Measurements from ENCODE around the gene MIF4GD. TPM values are rescaled to one million over a fixed set of nuclear protein-coding genes. Genes with fewer than 3 reads are reported as not detected.

The MIF4GD gene
- total RNA-seq, 2 experiments from 2014 or later, result 29.4 to 32.4 TPM

- H3K36me3 ChIP-seq (ENCODE audit: insufficient read depth, low read length), result peaks cover 87% of the 10 kb centered on the region
- no peaks in the 10 kb centered on the region for H3K9me3 ChIP-seq (ENCODE audit: control insufficient read depth in 1 of 2, insufficient read depth in 1 of 2, low read length in 2 of 2)
- Mint-ChIP-seq H3K9me3 (no peaks in the 10 kb centered on the region), H3K27ac (peak overlapping the region; percentile 92), H3K4me3 (peak overlapping the region; percentile 67), H3K36me3 (ENCODE audit: low read depth) (peaks cover 95% of the 10 kb centered on the region), H3K4me1 (ENCODE audit: low read depth) (peaks cover 29% of the 10 kb centered on the region), H3K27me3 (no peaks in the 10 kb centered on the region)
- POLR2A ChIA-PET, result interaction anchor here (1.2 to 1.4 kb wide), 2 partner anchors 19 to 46 kb away, joined by 6 read pairs; partner anchors contain the start of genes GGA3, MRPS7 and SLC25A19
- ATAC-seq (ENCODE audit: poor library complexity) (peak; percentile 65), DNase-seq (peak in 10 of 14 experiments; percentile 10 to 84 (median 38))
- no peak for TF ChIP-seq CTCF (IDR thresholded peaks at IDR 0.05)
- CTCF ChIA-PET, result interaction anchor here (0.6 to 5.2 kb wide), 7 partner anchors 19 to 129 kb away, joined by 3 to 31 read pairs (median 4); partner anchors contain the start of genes GGA3, MIF4GD, MRPS7 and SLC25A19
- intact Hi-C loops (cut with DNase I, micrococcal nuclease), result no loop called here
- H3K27me3 ChIP-seq (ENCODE audit: control insufficient read depth in 1 of 2, insufficient read depth in 2 of 2, low read length in 2 of 2), result no peaks in the 10 kb centered on the region
- H3K4me3 ChIP-seq (ENCODE audit: low read length), result peak overlapping the region; percentile 2
- H3K4me1 ChIP-seq (ENCODE audit: insufficient read depth, low read length), result peaks cover 69% of the 10 kb centered on the region
- H3K27ac ChIP-seq (ENCODE audit: low read depth in 1 of 2, low read length in 2 of 2), result peak overlapping the region; percentile 48 to 59
Observed at GRCh38 chr17:75242461-75243042, 28.5 kb downstream of the MIF4GD start.

DNA sequence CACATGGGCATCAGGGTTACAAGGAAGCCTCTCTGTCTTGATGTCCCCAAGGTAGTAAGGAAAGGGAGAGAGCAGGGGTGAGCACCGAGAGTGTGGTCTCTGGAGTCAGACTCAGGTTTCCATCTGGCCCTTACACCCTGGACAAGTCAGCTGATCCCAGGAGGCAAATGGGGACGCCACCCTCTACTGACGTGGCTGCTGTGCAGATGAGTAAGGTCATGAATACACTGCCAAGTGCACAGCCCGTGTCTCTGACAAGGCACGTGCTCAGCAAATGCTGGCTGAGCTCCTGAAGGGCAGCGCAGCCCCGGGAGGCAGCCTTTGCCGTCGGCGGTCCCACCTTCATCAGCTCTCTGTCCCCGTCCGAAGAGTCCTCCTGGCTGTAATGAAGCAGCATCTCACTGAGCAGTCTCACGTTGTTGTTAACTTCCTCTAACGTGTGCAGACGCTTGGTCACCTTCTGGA lies 29.0 kb downstream of the MIF4GD start:
- TF ChIP-seq CTCF (IDR thresholded peaks at IDR 0.05), result no peak
- peak overlapping the region; percentile 2 for H3K4me3 ChIP-seq (ENCODE audit: low read length)
- no peaks in the 10 kb centered on the region for H3K9me3 Mint-ChIP-seq
- H3K27me3 Mint-ChIP-seq, result no peaks in the 10 kb centered on the region
- intact Hi-C loops (cut with DNase I, micrococcal nuclease), result loop anchor here in 1 of 2 experiments (2.0 kb wide), 1 partner anchor 171 kb away; no protein-coding TSS in a partner anchor
- ATAC-seq (ENCODE audit: poor library complexity), result peak; percentile 9
- ChIA-PET CTCF (interaction anchor here (1.0 to 5.2 kb wide), 6 partner anchors 19 to 128 kb away, joined by 3 to 31 read pairs (median 4); partner anchors contain the start of genes GGA3, MIF4GD, MRPS7 and SLC25A19), POLR2A (interaction anchor here (1.2 to 1.4 kb wide), 2 partner anchors 20 to 47 kb away, joined by 6 read pairs; partner anchors contain the start of genes GGA3, MRPS7 and SLC25A19)
- peaks cover 95% of the 10 kb centered on the region for H3K36me3 Mint-ChIP-seq (ENCODE audit: low read depth)
- H3K4me3 Mint-ChIP-seq, result peak overlapping the region; percentile 67
- no peaks in the 10 kb centered on the region for H3K9me3 ChIP-seq (ENCODE audit: control insufficient read depth in 1 of 2, insufficient read depth in 1 of 2, low read length in 2 of 2)
- no peaks in the 10 kb centered on the region for H3K27me3 ChIP-seq (ENCODE audit: control insufficient read depth in 1 of 2, insufficient read depth in 2 of 2, low read length in 2 of 2)
- H3K4me1 Mint-ChIP-seq (ENCODE audit: low read depth), result peaks cover 29% of the 10 kb centered on the region
- DNase-seq, result peak in 2 of 14 experiments; percentile 17 to 27
- peak overlapping the region; percentile 48 to 59 for H3K27ac ChIP-seq (ENCODE audit: low read depth in 1 of 2, low read length in 2 of 2)
- H3K4me1 ChIP-seq (ENCODE audit: insufficient read depth, low read length), result peaks cover 69% of the 10 kb centered on the region
- H3K27ac Mint-ChIP-seq, result peak overlapping the region; percentile 92
- peaks cover 92% of the 10 kb centered on the region for H3K36me3 ChIP-seq (ENCODE audit: insufficient read depth, low read length)

- peak overlapping the region; percentile 92 for H3K27ac Mint-ChIP-seq
Observed at GRCh38 chr17:75241502-75241901, 29.5 kb downstream of the MIF4GD start.

More at GRCh38 chr17:75241502-75241901, 29.5 kb downstream of the MIF4GD start:
- no peak overlapping the region for H3K4me3 Mint-ChIP-seq
- H3K9me3 ChIP-seq (ENCODE audit: control insufficient read depth in 1 of 2, insufficient read depth in 1 of 2, low read length in 2 of 2), result no peaks in the 10 kb centered on the region
- H3K9me3 Mint-ChIP-seq, result no peaks in the 10 kb centered on the region
- peak overlapping the region in 1 of 2 donors; percentile 59 for H3K27ac ChIP-seq (ENCODE audit: low read depth in 1 of 2, low read length in 2 of 2)
- no peak for TF ChIP-seq CTCF (IDR thresholded peaks at IDR 0.05)
- peaks cover 69% of the 10 kb centered on the region for H3K4me1 ChIP-seq (ENCODE audit: insufficient read depth, low read length)
- POLR2A ChIA-PET, result interaction anchor here (1.4 kb wide), 1 partner anchor 20 kb away, joined by 6 read pairs; the partner anchor contains the start of genes GGA3 and MRPS7
- H3K4me3 ChIP-seq (ENCODE audit: low read length), result no peak overlapping the region
- intact Hi-C loops (cut with DNase I, micrococcal nuclease), result loop anchor here in 1 of 2 experiments (2.0 kb wide), 1 partner anchor 171 kb away; no protein-coding TSS in a partner anchor
- peaks cover 95% of the 10 kb centered on the region for H3K36me3 Mint-ChIP-seq (ENCODE audit: low read depth)
- ATAC-seq (ENCODE audit: poor library complexity), result no peak
- DNase-seq, result no peak
- H3K4me1 Mint-ChIP-seq (ENCODE audit: low read depth), result peaks cover 29% of the 10 kb centered on the region
- CTCF ChIA-PET, result interaction anchor here (1.4 to 5.2 kb wide), 5 partner anchors 20 to 127 kb away, joined by 3 to 31 read pairs (median 5); partner anchors contain the start of genes GGA3, MIF4GD, MRPS7 and SLC25A19
- H3K27me3 Mint-ChIP-seq, result no peaks in the 10 kb centered on the region
- peaks cover 94% of the 10 kb centered on the region for H3K36me3 ChIP-seq (ENCODE audit: insufficient read depth, low read length)
- H3K27me3 ChIP-seq (ENCODE audit: control insufficient read depth in 1 of 2, insufficient read depth in 2 of 2, low read length in 2 of 2), result no peaks in the 10 kb centered on the region

Measured in CD4-positive, alpha-beta T cell (primary cell).